HG02623 (cell line): ENCODE measurements around the gene THRB.

ENCODE experiments used
- ATAC-seq: cut with Tn5 transposase; IDR thresholded peaks from one replicate; pipeline ENCODE4 v1.9.1; 2021; ENCODE audit warnings: moderate library complexity; ENCODE audit not compliant: unreplicated experiment

THRB gene

DNA sequence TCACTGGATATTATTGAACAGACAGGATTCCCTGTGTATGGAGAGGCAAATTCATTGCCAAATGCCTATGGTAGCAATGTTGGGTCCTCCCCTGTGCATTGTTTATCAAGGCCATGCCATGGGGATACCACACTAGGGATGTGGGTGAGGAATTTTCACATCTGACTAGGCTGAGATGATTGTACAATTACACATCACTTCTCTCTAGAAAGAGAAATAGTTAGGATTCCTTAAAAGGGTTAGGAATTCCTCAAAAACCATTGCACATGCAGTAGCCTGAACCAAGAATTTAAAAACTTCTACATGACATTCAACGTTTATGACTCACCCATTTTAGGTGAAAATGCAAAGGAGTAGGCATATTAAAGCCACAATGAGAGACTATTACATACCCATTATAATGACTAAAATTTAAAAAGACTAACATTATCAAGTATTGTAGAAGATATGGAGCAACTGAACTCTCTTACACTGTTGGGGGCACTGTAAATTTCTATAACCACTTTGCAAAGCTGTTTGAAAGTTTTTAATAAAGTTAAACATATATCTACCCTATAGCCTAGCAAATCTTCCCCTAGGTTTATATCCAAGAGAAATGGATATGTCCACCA lies 175.9 kb downstream of the THRB start:
- ATAC-seq: no peak

DNA sequence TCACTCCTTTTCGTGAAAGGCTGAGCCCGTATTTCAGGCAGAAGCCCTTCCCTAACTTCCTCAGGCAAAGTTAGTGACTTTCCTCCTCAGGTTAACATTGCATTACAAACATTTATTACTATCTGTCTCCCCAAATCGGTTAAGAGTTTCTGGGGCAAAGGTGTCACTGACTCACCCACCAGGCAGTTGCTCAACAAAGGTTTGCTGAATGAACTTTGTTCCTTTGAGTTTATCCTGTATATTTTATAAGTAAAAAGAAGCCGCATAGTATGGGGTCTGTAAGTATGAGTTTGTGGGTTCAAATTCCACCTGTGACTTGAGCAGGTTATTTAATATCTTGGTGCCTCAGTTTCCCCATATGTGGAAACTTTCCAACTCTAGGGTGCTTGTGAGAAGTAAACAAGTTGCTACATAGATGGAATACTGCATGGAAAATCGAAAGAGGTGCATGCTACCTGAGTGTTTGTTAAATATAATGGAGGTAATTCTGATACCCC lies 177.7 kb downstream of the THRB start:
- no peak for ATAC-seq

- no peak for ATAC-seq
These were observed 178.7 kb downstream of the THRB start for GRCh38 chr3:24315971-24316370.

DNA sequence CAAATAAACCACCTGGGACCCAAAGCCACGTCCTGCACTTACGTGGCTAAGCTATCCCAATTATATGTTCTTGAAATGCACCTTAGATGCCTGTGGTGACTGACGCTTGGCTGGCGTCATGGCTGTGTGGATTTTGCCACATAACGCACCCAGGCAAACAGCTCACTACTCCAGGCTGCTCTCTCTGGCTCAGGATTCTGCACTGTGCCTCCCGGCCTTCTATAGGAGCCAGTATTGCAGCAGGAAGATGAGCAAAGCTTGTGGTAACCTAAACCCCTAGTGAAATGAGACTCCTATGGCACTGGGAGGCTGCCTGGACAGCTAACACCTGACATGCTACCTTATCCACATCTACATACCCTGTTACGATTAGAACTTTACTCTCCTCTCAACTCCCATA lies 179.3 kb downstream of the THRB start:
- ATAC-seq: no peak

DNA sequence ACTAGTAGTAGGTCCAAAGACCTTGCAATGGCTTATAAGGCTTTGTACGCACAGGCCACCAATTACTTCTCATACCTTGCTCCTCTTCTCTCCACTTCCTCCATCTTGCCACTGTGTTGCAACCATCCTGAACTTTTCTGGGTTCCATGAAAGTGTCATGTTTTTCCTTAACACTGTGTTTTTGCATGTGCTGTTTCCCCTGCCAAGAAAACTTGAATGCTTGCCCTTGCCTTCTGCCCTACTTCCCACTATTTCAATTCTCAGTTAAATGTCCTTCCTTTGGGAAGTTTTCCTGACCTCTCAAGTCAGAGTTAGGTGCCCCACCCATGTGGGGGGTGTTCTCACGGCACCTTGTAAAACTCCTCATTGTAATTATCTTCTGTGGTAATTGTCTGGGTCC lies 182.8 kb downstream of the THRB start:
- ATAC-seq: no peak

- no peak for ATAC-seq
These were observed 183.8 kb downstream of the THRB start for GRCh38 chr3:24310887-24311286.

- ATAC-seq: no peak
These were observed 188.1 kb downstream of the THRB start for GRCh38 chr3:24306518-24306917.

DNA sequence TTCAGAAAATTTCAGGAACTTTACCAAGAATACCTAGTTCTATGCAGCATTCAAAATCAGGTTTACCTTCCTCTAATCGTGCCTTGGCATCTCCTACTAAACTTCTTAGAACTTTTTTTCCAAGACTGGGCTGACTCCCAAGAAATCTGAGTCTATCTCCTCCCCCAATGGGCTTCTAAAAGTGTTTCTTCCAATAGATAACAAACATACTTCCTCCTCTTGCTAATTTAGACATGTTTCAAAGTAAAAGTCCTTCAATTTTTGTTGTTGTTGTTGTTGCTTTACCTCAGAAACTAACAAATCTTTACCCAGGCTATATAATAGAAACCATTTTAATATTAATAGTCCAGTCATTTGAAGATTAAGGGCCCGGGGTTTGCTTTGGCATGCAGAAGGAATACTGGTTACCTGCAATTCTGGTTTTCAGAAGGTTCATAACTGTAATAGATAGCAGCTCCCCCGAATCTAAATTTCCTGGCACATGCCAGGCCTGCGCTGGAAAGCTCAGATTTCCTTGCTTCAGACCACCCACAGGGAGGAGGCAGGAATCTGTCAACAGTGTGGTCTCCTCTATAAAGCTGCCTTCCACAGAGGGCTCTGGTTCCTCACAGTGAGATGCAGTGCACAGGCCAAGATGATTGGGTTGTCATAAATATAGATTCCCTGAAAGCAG lies 188.7 kb downstream of the THRB start:
- no peak for ATAC-seq

DNA sequence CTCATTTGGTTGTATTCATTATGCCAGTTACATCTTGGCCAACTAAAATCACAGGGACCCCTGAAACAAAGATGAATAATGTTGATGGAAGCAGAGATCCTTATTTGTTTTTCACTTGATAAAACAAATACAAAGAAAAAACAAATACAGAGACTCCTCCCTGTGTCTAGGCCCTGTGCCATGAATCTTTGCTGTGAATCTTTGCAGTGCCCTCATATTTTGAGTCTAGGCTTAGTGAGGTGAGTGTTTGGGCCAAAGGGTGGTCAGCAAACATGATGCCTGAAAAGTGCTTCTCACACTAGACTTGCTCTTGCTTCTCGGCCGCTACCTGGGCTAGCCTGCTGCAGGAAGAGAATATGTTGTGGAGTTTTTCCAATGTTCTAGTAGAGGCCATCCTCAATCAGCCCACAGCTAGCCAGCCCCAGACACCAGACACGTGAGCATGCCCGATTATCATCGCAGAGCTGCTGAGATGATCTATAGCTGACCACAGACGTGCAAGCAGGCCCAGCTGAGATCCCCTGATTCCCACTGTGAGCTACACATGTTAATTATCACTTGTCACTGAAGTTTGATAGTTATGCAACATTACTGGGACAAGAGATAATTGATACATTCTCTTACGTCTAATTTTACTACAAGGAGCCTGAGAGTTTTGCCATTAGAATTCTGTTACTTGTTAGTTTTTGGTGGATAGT lies 191.4 kb downstream of the THRB start:
- ATAC-seq: no peak

- ATAC-seq: no peak
These were observed 192.3 kb downstream of the THRB start for GRCh38 chr3:24302396-24302795.

DNA sequence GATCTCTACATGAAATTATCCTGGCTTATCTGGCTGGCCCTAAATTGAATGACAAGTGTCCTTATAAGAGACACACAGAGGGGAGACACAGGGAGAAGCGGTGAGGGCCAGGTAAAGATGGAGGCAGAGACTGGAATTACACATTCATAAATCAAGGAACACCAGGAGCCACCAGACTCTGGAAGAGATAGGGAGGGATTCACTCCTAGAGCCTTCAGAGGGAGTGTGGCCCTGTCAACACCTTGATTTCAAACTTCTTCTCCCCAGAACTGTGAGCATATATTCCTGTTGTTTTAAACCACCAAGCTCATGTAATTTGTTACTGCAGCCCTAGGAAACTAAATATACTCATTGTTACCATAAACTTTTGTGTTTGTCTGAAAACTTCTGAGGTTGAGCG lies 193.7 kb downstream of the THRB start:
- ATAC-seq: no peak

DNA sequence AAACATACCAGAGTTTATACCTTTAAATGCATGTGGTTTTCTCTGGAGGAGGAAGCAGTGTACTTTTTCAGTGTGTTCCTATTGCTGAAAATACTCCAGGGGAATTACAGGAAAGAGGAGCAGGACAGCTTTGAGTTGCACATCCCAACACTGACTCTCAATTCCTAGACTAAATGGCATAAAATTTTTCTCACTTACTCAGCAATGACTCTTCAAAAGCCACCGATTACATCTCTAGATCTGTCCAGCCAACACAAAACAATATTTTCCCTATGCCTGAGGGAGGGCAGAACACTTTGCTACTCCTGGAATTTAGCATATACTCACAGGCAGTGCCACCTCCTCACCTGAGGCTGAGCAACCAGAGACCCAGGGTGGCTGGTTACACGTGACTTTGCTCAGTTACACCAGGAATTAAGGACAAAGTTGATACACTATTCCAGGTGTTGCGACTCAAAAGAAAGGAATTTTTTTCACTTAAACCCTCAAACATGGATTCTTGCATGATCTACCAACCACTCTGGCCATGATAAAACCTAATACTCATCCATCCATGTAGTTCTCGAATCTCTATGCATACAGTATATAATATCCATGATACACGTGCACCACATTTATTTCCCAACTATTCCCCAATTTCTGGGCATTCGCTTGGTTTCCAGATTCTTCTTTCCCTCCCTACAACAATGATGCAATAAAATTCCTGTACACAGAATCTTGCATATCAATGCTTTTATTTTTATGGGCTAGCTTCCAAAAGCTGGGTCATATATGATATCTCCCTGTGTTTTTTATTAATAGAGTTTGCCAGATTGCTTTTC lies 194.6 kb downstream of the THRB start:
- no peak for ATAC-seq

- no peak for ATAC-seq
These were observed 195.3 kb downstream of the THRB start for GRCh38 chr3:24299246-24299805.

DNA sequence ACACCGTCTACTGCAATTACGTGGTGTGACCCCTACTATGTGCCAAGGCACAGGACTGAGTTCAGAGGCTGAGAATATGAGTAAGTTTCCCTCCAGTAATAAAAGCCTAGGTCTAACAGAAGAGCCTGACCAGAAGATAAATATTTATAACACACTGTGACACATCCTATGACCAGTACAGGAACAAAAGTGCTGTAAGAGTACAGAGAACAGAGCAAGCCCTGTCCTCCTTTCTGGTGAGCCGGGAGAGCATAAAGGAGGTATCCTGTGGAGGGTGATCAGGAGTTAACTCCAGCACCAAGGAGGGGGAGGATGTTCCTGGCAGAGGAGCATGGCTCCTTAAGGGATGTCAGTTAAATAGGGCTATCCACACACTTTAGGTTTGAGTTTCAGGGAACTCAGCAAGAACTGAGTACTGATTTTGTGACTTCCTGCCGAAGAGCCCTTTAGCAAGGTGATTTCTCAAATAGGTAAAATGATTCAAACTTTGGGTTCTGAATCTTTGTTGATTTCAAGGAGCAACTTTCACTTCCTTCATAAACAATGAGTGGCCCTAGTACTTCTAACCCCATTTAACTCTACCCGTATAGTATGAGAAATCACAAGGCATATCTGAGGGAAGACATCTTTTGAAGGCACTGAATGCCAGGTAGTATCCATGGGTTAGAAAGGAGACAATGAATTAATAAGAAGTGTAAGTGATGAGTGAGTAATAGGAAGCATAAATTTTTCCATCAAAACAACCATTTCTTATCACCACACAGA lies 198.0 kb downstream of the THRB start:
- no peak for ATAC-seq

- no peak for ATAC-seq
These were observed 200.5 kb downstream of the THRB start for GRCh38 chr3:24294150-24294549.

GRCh38 chr3:24291646-24292045 lies 203.0 kb downstream of the THRB start:
- no peak for ATAC-seq

GRCh38 chr3:24290596-24290995 lies 204.1 kb downstream of the THRB start:
- ATAC-seq: no peak

DNA sequence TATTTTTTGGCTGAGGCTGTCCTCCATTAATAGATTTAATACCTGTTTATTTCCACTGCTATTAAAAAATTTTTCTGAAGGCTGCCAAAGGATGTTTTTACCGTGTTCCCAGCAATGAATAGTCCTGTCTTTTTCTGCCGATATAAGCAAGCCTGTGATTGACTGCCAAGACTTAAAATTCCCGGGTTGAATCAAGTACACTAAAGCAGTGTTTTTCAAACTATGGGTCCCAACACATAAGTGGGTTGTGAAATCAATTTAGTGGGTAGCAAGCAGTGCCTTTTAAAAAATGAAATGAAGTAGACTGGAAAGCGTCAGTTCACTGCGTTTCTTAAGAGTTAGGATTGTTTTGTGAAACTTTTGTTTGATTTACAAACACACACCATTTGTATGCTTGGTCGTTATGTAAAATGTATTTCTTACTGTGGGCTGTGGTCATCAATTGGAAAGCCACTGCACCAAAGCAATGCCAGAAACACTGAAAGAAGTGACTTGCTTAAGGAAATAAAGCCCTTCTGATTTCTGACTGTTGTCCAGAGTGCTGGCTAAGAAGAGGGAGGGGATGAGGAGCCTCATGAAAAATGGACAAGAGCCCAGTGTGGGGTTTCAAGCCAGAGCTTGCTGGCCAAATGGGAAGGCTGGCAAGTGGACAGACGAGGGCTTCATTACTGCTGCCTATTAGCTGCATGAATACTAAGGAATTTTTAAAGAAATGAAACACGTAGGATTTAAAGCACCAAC lies 206.0 kb downstream of the THRB start:
- ATAC-seq: no peak

DNA sequence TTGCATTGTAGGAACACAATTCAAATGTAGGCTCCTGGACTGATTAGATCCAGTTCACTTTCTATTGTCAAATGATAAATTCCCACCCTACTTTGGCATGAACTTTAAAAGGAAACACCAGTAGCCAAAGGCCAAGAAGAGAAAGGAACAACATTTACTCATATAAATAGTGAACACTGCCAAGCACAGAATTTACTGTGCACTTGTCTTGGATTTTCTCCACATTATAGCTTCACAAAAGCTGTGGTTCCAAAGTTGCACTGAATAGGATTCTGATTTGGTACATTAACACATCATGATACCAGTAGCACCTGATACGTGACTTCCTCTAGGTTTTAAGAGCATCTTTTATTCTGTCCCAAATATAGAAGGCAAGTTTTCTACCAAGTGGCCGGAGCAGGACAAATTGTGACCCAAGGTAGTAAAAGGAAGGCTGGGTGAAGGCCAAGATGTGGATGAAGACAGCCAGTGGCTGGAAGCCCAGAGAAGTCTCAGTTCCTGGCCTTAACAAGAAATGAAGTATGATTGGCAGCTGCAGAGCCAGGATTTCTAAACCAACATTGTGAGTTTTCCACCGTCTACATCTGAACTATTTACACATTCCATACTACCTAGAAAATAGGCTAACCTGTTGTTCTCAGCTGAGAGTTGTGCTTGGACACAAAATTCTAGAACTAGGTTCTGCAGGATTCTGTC lies 206.7 kb downstream of the THRB start:
- ATAC-seq: no peak
